Testis (tissue), 3 donors: ENCODE results near the gene NOVA2. TPM values are rescaled to one million over a fixed set of nuclear protein-coding genes. Genes with fewer than 3 reads are reported as not detected.
"Not testable (repeated sequence)": the region's sequence is repeated elsewhere in the genome, so short reads cannot be mapped to it uniquely, and the experiment has no call there.

Source experiments
- DNase-seq: peaks from one replicate; pipeline ENCODE4 v3.0.0-alpha.2; 2019
- H3K27ac ChIP-seq, 2 donors: fragments of 200-600 bp; sonication (generic); one replicate each; pipeline ENCODE4 v1.5.1; 2019
- H3K27me3 ChIP-seq: fragments of 200-600 bp; sonication (generic); one replicate; pipeline ENCODE4 v1.5.1; 2019
- H3K36me3 ChIP-seq: fragments of 200-600 bp; sonication (generic); one replicate; pipeline ENCODE4 v1.5.1; 2017; ENCODE audit warnings: low read depth; ENCODE audit errors: missing control alignments
- H3K4me1 ChIP-seq: fragments of 200-600 bp; sonication (generic); one replicate; pipeline ENCODE4 v1.5.1; 2019
- H3K4me3 ChIP-seq, 2 donors: fragments of 200-600 bp; sonication (generic); one replicate each; pipeline ENCODE4 v1.5.1; 2017 to 2019
- H3K9me3 ChIP-seq: fragments of 200-600 bp; sonication (generic); one replicate; pipeline ENCODE4 v1.5.1; 2017
- CTCF ChIP-seq, 3 experiments: fragments of 450-650 bp in 2 of 3; fragments of 200-600 bp in 1 of 3; sonication (generic) in 1 of 3; IDR thresholded peaks; one replicate each; pipeline ENCODE4 v1.5.1; 2016 to 2019; ENCODE audit warnings: antibody characterized with exemption in 3 of 3, mild to moderate bottlenecking in 2 of 3, moderate library complexity in 1 of 3
- POLR2A ChIP-seq: fragments of 450-650 bp; IDR thresholded peaks from one replicate; pipeline ENCODE4 v1.6.1; 2017; ENCODE audit warnings: antibody characterized with exemption, mild to moderate bottlenecking, moderate library complexity
- WGBS, 2 donors: methylation state at CpG; one replicate each; pipeline ENCODE4 v1.1.5; 2018; 5-methylcytosine and 5-hydroxymethylcytosine counted together
- intact Hi-C: fragments of 100-400 bp; cut with DNase I; formaldehyde crosslinking; loops from one replicate; pipeline ENCODE4 v1.15.1; 2023; ENCODE audit warnings: low total_unique reads
- polyA plus RNA-seq: library from polyadenylated mRNA; stranded (reverse); fragments of 350-450 nt; fragmentation: Illumina TruSeq; extraction: RNeasy Lipid Tissue Mini Kit (QIAGEN cat#74804); gene quantifications from one replicate; pipeline ENCODE4 v1.2.3, GENCODE V29; 2014; ENCODE audit warnings: low read depth, low replicate concordance; ENCODE audit not compliant: insufficient read depth
- total RNA-seq, 2 donors: library from RNA; depleted of rRNA; stranded (reverse); fragments of >200 nt; gene quantifications; one replicate each; pipeline ENCODE4 v1.2.3, GENCODE V29; 2016

Gene NOVA2
- total and polyA plus RNA-seq, 3 donors from 2014 or later = 3.0 to 5.7 (median 3.1) TPM

GRCh38 chr19:45899919-45900589 is 73.6 kb downstream of the NOVA2 start:
- TF ChIP-seq POLR2A = no peak
- TF ChIP-seq CTCF (IDR thresholded peaks at IDR 0.05) = no peak
- no peak overlapping the region for H3K27ac ChIP-seq
- H3K36me3 ChIP-seq = no peaks in the 10 kb centered on the region
- peaks cover 14% of the 10 kb centered on the region for H3K4me1 ChIP-seq
- DNase-seq = no peak
- no peaks in the 10 kb centered on the region for H3K27me3 ChIP-seq
- intact Hi-C loops = no loop called here
- WGBS, 2 donors = 74 to 84% methylated on average over 4 of the region's 4 CpGs
- no peak overlapping the region for H3K4me3 ChIP-seq
- no peaks in the 10 kb centered on the region for H3K9me3 ChIP-seq

GRCh38 chr19:45899253-45899652 is 74.4 kb downstream of the NOVA2 start:
- 94 to 97% methylated on average over 6 to 7 of the region's 7 CpGs for WGBS, 2 donors

GRCh38 chr19:45897261-45897812 is 76.3 kb downstream of the NOVA2 start:
- DNase-seq = no peak
- no peaks in the 10 kb centered on the region for H3K27me3 ChIP-seq
- no peak overlapping the region for H3K27ac ChIP-seq
- TF ChIP-seq POLR2A (no peak), CTCF (IDR thresholded peaks at IDR 0.05) (no peak)
- H3K36me3 ChIP-seq = no peaks in the 10 kb centered on the region
- no peak overlapping the region for H3K4me3 ChIP-seq
- intact Hi-C loops = no loop called here
- peaks cover 12% of the 10 kb centered on the region for H3K4me1 ChIP-seq
- no peaks in the 10 kb centered on the region for H3K9me3 ChIP-seq
- 92 to 97% methylated on average over 8 of the region's 8 CpGs for WGBS, 2 donors

More at GRCh38 chr19:45899253-45899652, 74.4 kb downstream of the NOVA2 start:
- no peak overlapping the region for H3K27ac ChIP-seq
- TF ChIP-seq CTCF (IDR thresholded peaks at IDR 0.05) (no peak), POLR2A (no peak)
- intact Hi-C loops = no loop called here
- H3K4me1 ChIP-seq = peaks cover 14% of the 10 kb centered on the region
- no peaks in the 10 kb centered on the region for H3K9me3 ChIP-seq
- H3K27me3 ChIP-seq = no peaks in the 10 kb centered on the region
- no peak overlapping the region for H3K4me3 ChIP-seq
- no peaks in the 10 kb centered on the region for H3K36me3 ChIP-seq
- no peak for DNase-seq

- intact Hi-C loops, H3K36me3 ChIP-seq, H3K4me1 ChIP-seq, H3K27me3 ChIP-seq, H3K9me3 ChIP-seq, DNase-seq, H3K4me3 ChIP-seq: not testable (repeated sequence)
- 78 to 86% methylated on average over 8 to 12 of the region's 12 CpGs for WGBS, 2 donors
- H3K27ac ChIP-seq = peak overlapping the region; percentile 11 to 36
Observed at GRCh38 chr19:45895983-45896599, 77.6 kb downstream of the NOVA2 start.

GRCh38 chr19:45895519-45895972 is 78.1 kb downstream of the NOVA2 start:
- WGBS, 2 donors = 64 to 66% methylated on average over 9 of the region's 9 CpGs

More at GRCh38 chr19:45895519-45895972, 78.1 kb downstream of the NOVA2 start:
- Histone ChIP-seq H3K27me3 (no peaks in the 10 kb centered on the region), H3K4me1 (peaks cover 2% of the 10 kb centered on the region), H3K9me3 (no peaks in the 10 kb centered on the region), H3K36me3 (no peaks in the 10 kb centered on the region), H3K27ac (peak overlapping the region; percentile 11 to 36), H3K4me3 (no peak overlapping the region)
- no peak for DNase-seq
- intact Hi-C loops = no loop called here
- TF ChIP-seq POLR2A = no peak
- TF ChIP-seq CTCF (IDR thresholded peaks at IDR 0.05) = no peak
